NCI-H2171 treated with DMSO at 0.1 percent for 48 hours (cell line): ENCODE measurements around the gene SPTBN2.

ENCODE experiments used
- DNase-seq: peaks from one replicate; lab custom pipeline; 2025; lab: John Stamatoyannopoulos, UW

SPTBN2 gene

DNA sequence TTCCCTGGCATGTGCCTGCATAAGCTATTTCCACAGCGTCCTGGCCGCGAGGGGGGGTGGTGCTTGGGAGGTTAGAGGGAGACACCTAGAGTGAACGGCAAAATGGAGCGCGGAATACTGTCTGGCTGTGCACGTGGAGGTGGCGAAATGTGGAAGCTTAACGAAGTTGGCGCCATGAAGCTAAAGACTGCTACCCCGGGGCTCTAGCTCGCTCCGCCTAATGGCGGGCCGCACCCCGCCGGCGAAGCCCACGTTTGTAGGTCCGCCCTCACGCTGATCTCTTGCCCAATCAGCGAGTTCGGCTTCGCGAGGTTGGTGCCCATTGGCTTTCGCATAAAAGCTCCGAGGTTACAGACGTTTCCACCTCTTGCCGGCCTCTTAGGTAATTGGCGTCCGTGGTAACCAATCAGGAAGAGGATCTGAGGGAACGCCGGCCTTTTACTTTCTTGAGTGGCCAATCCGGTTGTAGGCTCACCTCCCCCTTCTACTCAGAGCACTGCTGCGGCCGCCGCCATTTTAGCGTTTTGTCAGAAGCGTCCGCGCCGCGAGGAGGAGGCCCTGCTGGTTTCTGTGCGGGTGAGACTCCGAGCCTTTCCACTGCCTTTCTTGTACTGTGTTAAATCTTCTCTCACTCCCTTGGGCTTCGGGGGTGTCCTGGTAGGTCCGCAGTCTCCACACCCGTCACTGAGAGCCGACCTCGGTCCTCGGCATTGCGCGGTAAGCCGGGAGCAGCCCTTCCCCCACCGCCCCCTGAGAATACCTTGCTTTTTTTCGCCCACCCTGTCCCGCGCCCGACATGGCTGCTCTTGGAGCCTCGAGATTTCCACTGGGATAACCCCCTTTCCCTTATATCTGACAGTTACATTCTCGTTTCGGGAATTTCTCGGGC, 90.6 kb downstream of the SPTBN2 start, which contains the start of gene RBM4:
Gene RBM4 (plus strand): TSS at position 527 of the 889 bp plus-strand sequence. CDS start 1,009 bp downstream, outside the sequence.
- DNase-seq = peak; percentile 100

DNA sequence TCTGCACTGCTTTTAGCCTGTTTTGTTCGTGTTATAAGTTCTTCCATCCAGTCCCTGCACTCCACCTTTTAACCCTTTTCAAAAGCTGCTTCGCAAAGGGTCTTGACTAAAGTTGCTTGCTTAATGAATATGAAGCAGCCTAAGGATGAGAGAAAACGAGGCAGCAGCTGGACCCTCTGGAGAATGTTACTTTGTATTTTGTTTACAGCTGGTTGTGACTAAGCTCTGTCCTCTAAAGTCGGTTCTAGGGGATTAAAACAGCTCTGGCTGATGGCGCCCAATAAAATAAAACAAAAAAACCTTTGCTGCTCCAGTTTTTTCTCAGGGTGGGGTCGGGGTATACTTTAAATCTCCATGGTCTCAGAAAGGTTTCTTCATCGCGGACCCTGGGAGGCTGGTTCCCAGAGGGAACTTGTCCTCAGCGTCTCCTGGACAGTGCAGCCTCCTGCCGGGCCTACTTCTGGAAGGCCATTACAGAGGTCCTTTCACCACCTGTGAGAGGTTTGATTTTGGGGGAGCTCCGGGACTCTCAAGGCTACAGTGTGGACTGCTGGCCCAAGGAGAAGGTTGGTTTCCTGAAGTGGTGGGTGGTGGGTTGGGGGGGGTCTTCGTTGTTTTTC, 91.3 kb downstream of the SPTBN2 start:
- peak; percentile 35 for DNase-seq

DNA sequence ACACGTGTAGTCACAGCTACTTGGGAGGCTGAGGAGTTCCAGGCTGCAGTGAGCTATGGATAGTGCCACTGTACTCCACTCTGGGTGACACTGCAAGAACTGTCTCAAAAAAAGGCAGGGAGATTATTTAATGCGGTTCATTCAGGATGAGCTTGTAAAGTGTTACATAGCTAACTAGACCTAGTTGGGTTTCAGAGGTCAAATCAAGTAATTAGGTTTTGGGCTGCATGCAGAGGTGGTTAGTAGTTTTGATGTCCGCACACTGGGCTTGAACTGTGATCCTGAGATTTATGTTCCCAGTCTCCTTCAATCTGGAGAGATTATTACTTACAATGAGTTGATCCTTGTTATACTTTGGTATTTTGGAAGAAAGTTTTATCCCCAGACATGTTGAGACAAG, 92.6 kb downstream of the SPTBN2 start:
- DNase-seq = no peak
